Tibial artery (tissue), 4 donors: Measurements from ENCODE around the gene ZEB2.

Source experiments
- DNase-seq, 2 donors: peaks; one replicate each; pipeline ENCODE4 v3.0.0-alpha.2; 2019
- H3K27ac ChIP-seq, 2 donors: fragments of 200-600 bp; sonication (generic) in 1 of 2; 1 replicate in 1 of 2; 2 replicates in 1 of 2; pipeline ENCODE4 v1.5.1; 2018 to 2019; ENCODE audit warnings: mild to moderate bottlenecking in 1 of 2
- H3K27me3 ChIP-seq, 2 donors: fragments of 200-600 bp; sonication (generic) in 1 of 2; one replicate each; pipeline versions ENCODE4 v1.5.1 to v1.6.0; 2016 to 2019
- H3K36me3 ChIP-seq, 3 donors: fragments of 200-600 bp; sonication (generic) in 2 of 3; one replicate each; pipeline ENCODE4 v1.5.1; 2016 to 2019; ENCODE audit warnings: mild to moderate bottlenecking in 2 of 3
- H3K4me1 ChIP-seq, 4 donors: fragments of 200-600 bp; sonication (generic) in 2 of 4; 1 replicate in 3 of 4; 2 replicates in 1 of 4; pipeline ENCODE4 v1.5.1; 2016 to 2019
- H3K4me3 ChIP-seq, 2 donors: fragments of 200-600 bp; sonication (generic) in 1 of 2; 1 replicate in 1 of 2; 2 replicates in 1 of 2; pipeline ENCODE4 v1.5.1; 2018 to 2019; ENCODE audit warnings: mild to moderate bottlenecking in 2 of 2
- H3K9me3 ChIP-seq, 3 donors: fragments of 200-600 bp; sonication (generic) in 1 of 3; one replicate each; pipeline ENCODE4 v1.5.1; 2016 to 2019
- CTCF ChIP-seq, 2 experiments: fragments of 200-600 bp in 1 of 2; fragments of 450-650 bp in 1 of 2; IDR thresholded peaks; one replicate each; pipeline ENCODE4 v1.5.1; 2017 to 2019; ENCODE audit warnings: antibody characterized with exemption in 2 of 2, mild to moderate bottlenecking in 1 of 2, moderate library complexity in 1 of 2
- intact Hi-C: fragments of 100-400 bp; cut with DNase I; formaldehyde crosslinking; loops from one replicate; pipeline ENCODE4 v1.15.0; 2023; ENCODE audit warnings: low total_unique reads

Gene ZEB2

GRCh38 chr2:144454466-144455287, 65.2 kb downstream of the ZEB2 start:
- DNase-seq: no peak
- Histone ChIP-seq H3K9me3 (no peaks in the 10 kb centered on the region), H3K36me3 (no peaks in the 10 kb centered on the region), H3K4me1 (peaks cover 0 to 97% (median 37%) of the 10 kb centered on the region in 4 donors), H3K27ac (peak overlapping the region in 1 of 2 donors; percentile 65), H3K27me3 (no peaks in the 10 kb centered on the region), H3K4me3 (no peak overlapping the region)
- no peak for TF ChIP-seq CTCF (IDR thresholded peaks at IDR 0.05)
- intact Hi-C loops: no loop called here

GRCh38 chr2:144453486-144454158, 66.3 kb downstream of the ZEB2 start:
- no peak for TF ChIP-seq CTCF (IDR thresholded peaks at IDR 0.05)
- DNase-seq: no peak
- H3K36me3 ChIP-seq: no peaks in the 10 kb centered on the region
- no peaks in the 10 kb centered on the region for H3K9me3 ChIP-seq
- no peaks in the 10 kb centered on the region for H3K27me3 ChIP-seq
- intact Hi-C loops: no loop called here
- peak overlapping the region in 1 of 2 donors; percentile 43 for H3K4me3 ChIP-seq
- peaks cover 0 to 97% (median 37%) of the 10 kb centered on the region in 4 donors for H3K4me1 ChIP-seq
- peak overlapping the region; percentile 65 for H3K27ac ChIP-seq

GRCh38 chr2:144452989-144453336, 67.0 kb downstream of the ZEB2 start:
- peaks cover 0 to 98% (median 40%) of the 10 kb centered on the region in 4 donors for H3K4me1 ChIP-seq
- no peaks in the 10 kb centered on the region for H3K36me3 ChIP-seq
- H3K4me3 ChIP-seq: peak overlapping the region; percentile 30 to 43
- TF ChIP-seq CTCF (IDR thresholded peaks at IDR 0.05): no peak
- intact Hi-C loops: no loop called here
- no peak for DNase-seq
- H3K9me3 ChIP-seq: no peaks in the 10 kb centered on the region
- H3K27me3 ChIP-seq: no peaks in the 10 kb centered on the region
- H3K27ac ChIP-seq: peak overlapping the region; percentile 65

- peak; percentile 17 to 29 for TF ChIP-seq CTCF (IDR thresholded peaks at IDR 0.05)
- H3K27me3 ChIP-seq: no peaks in the 10 kb centered on the region
- H3K27ac ChIP-seq: peak overlapping the region; percentile 65
- H3K36me3 ChIP-seq: no peaks in the 10 kb centered on the region
- no peaks in the 10 kb centered on the region for H3K9me3 ChIP-seq
- peak overlapping the region; percentile 30 to 43 for H3K4me3 ChIP-seq
- intact Hi-C loops: no loop called here
- DNase-seq: no peak
- H3K4me1 ChIP-seq: peaks cover 0 to 100% (median 40%) of the 10 kb centered on the region in 4 donors
Observed at GRCh38 chr2:144452169-144452988, 67.5 kb downstream of the ZEB2 start.

GRCh38 chr2:144451443-144451842, 68.5 kb downstream of the ZEB2 start:
- no peaks in the 10 kb centered on the region for H3K36me3 ChIP-seq
- H3K4me3 ChIP-seq: no peak overlapping the region
- H3K9me3 ChIP-seq: no peaks in the 10 kb centered on the region
- DNase-seq: no peak
- TF ChIP-seq CTCF (IDR thresholded peaks at IDR 0.05): no peak
- H3K4me1 ChIP-seq: peaks cover 0 to 98% (median 32%) of the 10 kb centered on the region in 4 donors
- no peaks in the 10 kb centered on the region for H3K27me3 ChIP-seq
- peak overlapping the region; percentile 8 to 65 for H3K27ac ChIP-seq
- intact Hi-C loops: no loop called here
